HEK293 (cell line): Measurements from ENCODE around the gene ARFGAP1.

Source experiments
- CTCF ChIA-PET: fragments of 350-600 bp; formaldehyde crosslinking; extraction: SDS; loops from one replicate; lab custom pipeline; 2021; ENCODE audit warnings: antibody characterized with exemption; lab: Yijun Ruan, JAX
- POLR2A ChIA-PET: fragments of 300-600 bp; formaldehyde crosslinking; extraction: SDS; loops from one replicate; lab custom pipeline; 2020; ENCODE audit warnings: antibody characterized with exemption, inconsistent platforms; lab: Yijun Ruan, JAX
- H3K27ac ChIP-seq: fragments of 200-500 bp; sonication (Bioruptor generic); 2 replicates; pipeline ENCODE4 v1.5.1; 2014; ENCODE audit warnings: low read depth, low read length, control low read depth, inconsistent platforms; ENCODE audit errors: extremely low read depth
- H3K36me3 ChIP-seq, 2 experiments: fragments of 200-500 bp in 1 of 2; sonication (Bioruptor generic) in 1 of 2; 1 replicate in 1 of 2; 2 replicates in 1 of 2; pipeline ENCODE4 v1.5.1; 2014 to 2017; ENCODE audit warnings: inconsistent platforms in 2 of 2, low read length in 2 of 2; ENCODE audit not compliant: control insufficient read depth in 2 of 2, insufficient read depth in 1 of 2
- H3K4me1 ChIP-seq: fragments of 200-500 bp; sonication (Bioruptor generic); 2 replicates; pipeline ENCODE4 v1.5.1; 2014; ENCODE audit warnings: mild to moderate bottlenecking, low read length, inconsistent platforms; ENCODE audit not compliant: control insufficient read depth, insufficient read depth
- H3K4me3 ChIP-seq: 2 replicates; pipeline ENCODE4 v1.5.1; 2011; ENCODE audit warnings: low read depth, mild to moderate bottlenecking, control low read depth, low read length, moderate library complexity
- H3K9me3 ChIP-seq: fragments of 200-500 bp; sonication (Bioruptor generic); 2 replicates; pipeline ENCODE4 v1.5.1; 2014; ENCODE audit warnings: low read depth, low read length, inconsistent platforms; ENCODE audit not compliant: control insufficient read depth, insufficient read depth
- EGR2 ChIP-seq: fragments of 450-650 bp; formaldehyde crosslinking; IDR thresholded peaks from 2 replicates; pipeline ENCODE4 v1.5.1; 2016; ENCODE audit warnings: low read depth, missing biosample characterization, missing genetic modification characterization
- KLF9 ChIP-seq: fragments of 450-650 bp; formaldehyde crosslinking; IDR thresholded peaks from 2 replicates; pipeline ENCODE4 v1.5.1; 2016; ENCODE audit warnings: missing biosample characterization, missing genetic modification characterization, low read depth
- OVOL3 ChIP-seq: fragments of 450-650 bp; formaldehyde crosslinking; IDR thresholded peaks from 2 replicates; pipeline ENCODE4 v1.5.1; 2016; ENCODE audit warnings: missing biosample characterization, missing genetic modification characterization
- ZNF174 ChIP-seq: fragments of 450-650 bp; formaldehyde crosslinking; IDR thresholded peaks from 2 replicates; pipeline ENCODE4 v1.5.0; 2017; ENCODE audit warnings: missing biosample characterization, mild to moderate bottlenecking, missing genetic modification characterization
- ZNF184 ChIP-seq: fragments of 450-650 bp; IDR thresholded peaks from 2 replicates; pipeline ENCODE4 v1.5.1; 2018; ENCODE audit warnings: missing biosample characterization, mild to moderate bottlenecking, missing genetic modification characterization
- ZNF266 ChIP-seq: fragments of 450-650 bp; formaldehyde crosslinking; IDR thresholded peaks from 2 replicates; pipeline ENCODE4 v1.5.1; 2016; ENCODE audit warnings: missing biosample characterization, missing genetic modification characterization, low read depth
- ZNF302 ChIP-seq: fragments of 450-650 bp; formaldehyde crosslinking; IDR thresholded peaks from 2 replicates; pipeline ENCODE4 v1.5.1; 2016; ENCODE audit warnings: missing biosample characterization, missing genetic modification characterization, low read depth
- ZNF311 ChIP-seq: fragments of 450-650 bp; formaldehyde crosslinking; IDR thresholded peaks from 2 replicates; pipeline ENCODE4 v1.5.1; 2017; ENCODE audit warnings: missing biosample characterization, missing genetic modification characterization, borderline replicate concordance
- ZNF529 ChIP-seq: fragments of 450-650 bp; formaldehyde crosslinking; IDR thresholded peaks from 2 replicates; pipeline ENCODE4 v1.5.1; 2017; ENCODE audit warnings: missing genetic modification characterization, missing biosample characterization; ENCODE audit not compliant: insufficient replicate concordance
- ZNF677 ChIP-seq: fragments of 450-650 bp; IDR thresholded peaks from 2 replicates; pipeline ENCODE4 v1.5.0; 2018; ENCODE audit warnings: missing biosample characterization, mild to moderate bottlenecking, missing genetic modification characterization, moderate library complexity
- TF ChIP-seq, protein P1 (sequence below): fragments of 450-650 bp; formaldehyde crosslinking; IDR thresholded peaks from 2 replicates; pipeline ENCODE4 v1.5.0; 2017; ENCODE audit warnings: missing biosample characterization, missing genetic modification characterization, borderline replicate concordance
- TF ChIP-seq, protein P2 (sequence below): fragments of 450-650 bp; formaldehyde crosslinking; IDR thresholded peaks from 2 replicates; pipeline ENCODE4 v1.5.1; 2016; ENCODE audit warnings: missing biosample characterization, missing genetic modification characterization
- TF ChIP-seq, protein P3 (sequence below): fragments of 450-650 bp; formaldehyde crosslinking; IDR thresholded peaks from 2 replicates; pipeline ENCODE4 v1.5.1; 2016; ENCODE audit warnings: missing biosample characterization, missing genetic modification characterization
- TF ChIP-seq, protein P4 (sequence below): fragments of 450-650 bp; formaldehyde crosslinking; IDR thresholded peaks from 2 replicates; pipeline ENCODE4 v1.5.1; 2016; ENCODE audit warnings: missing biosample characterization, missing genetic modification characterization

The ARFGAP1 gene

DNA sequence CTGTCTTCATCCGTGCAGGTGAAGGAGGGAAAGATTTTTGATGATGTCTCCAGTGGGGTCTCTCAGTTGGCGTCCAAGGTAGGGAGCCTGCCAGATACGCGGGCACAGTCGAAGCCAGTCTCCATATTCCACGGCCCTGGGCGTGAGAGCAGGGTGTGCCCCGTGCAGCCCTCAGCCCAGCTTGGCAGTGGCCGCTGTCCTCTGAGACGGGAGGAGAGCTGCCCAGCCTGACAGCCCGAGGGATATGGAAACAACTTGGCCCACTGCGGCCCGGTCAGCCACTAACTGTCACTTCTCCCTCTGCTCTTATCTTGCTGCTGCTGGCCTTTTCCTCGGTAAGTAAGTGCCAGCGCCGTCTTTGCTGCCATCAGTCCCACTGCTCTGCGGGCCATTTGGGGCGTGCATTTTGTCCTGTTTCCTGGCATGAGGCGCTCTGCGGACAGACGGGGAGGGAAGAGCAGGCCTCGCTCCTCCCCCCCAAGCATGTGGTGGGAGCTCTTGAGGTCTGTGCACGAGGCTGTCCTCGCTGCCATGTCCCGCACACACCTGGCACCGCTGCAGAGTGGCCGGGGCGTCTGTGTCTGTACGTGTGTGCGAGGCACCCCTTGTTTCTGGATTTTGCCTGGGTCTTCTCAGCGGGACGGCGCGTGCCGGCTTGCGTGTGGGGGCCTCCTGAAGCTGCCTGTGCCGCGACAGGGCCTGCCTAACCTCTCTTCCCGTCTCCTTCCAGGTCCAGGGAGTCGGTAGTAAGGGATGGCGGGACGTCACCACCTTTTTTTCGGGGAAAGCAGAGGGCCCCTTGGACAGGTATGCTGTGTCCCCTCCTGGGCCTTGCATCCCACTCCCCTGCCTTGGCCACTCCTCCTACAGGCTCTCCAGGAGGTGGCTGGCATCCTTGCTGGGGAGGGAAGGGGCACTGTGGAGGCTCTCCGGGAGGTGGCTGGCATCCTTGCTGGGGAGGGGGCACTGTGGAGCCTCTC lies 13.3 kb downstream of the ARFGAP1 start (continued):
- TF ChIP-seq ZNF529, result no peak
- TF ChIP-seq ZNF311 (tag by site-specific recombination), result no peak

DNA sequence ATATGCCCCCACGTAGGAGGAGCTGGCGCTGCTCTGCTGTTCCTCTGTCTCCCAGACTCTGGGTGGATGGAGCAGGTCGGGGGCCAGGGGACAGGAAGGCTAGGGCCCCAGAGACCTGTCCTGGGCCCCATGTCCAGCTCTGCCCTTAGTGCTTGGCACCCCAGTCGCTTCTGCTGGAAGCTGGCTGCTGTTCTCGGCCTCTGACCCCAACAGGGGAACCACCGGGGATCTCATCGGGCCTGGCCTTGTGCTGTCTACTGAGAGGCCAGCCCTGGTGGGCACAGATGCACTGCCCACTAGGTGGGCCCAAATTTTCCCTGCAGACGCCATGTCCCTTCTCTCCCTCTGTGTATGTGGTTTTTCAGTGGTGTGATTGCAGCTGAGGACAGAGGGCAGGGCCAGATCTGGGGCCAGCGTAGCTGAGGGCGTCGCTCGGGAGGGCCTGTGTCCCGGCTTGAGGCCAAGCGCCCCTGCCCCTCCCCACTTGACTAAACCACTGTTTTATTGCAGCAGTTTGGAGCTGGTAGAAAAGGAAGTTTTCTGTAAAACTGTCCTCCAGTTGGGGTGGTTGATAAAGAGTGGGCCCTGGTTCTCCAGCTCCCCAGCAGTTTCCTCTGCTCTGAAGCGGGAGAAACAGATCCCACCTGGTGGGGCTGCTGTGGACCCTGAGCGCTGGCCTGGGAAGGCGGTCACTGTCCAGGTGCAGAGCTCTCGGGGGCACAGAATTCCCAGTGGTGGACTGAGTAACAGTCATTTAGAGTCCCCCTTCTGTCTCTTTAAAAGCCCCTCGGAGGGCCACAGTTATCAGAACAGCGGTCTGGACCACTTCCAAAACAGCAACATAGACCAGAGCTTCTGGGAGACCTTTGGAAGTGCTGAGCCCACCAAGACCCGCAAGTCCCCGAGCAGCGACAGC lies 14.4 kb downstream of the ARFGAP1 start:
- Histone ChIP-seq H3K36me3 (peaks cover 0 to 72% of the 10 kb centered on the region in 2 experiments; a peak in 1 of 3 replicates), H3K27ac (no peak overlapping the region), H3K9me3 (no peaks in the 10 kb centered on the region), H3K4me3 (no peak overlapping the region), H3K4me1 (no peaks in the 10 kb centered on the region)
- no peak for TF ChIP-seq ZNF302
- ChIA-PET POLR2A (interaction anchor here (0.6 to 1.6 kb wide), 3 partner anchors 11 to 41 kb away, joined by 3 to 5 read pairs (median 3); partner anchors contain the start of gene ARFGAP1), CTCF (interaction anchor here (1.1 to 1.3 kb wide), 2 partner anchors 63 to 64 kb away, joined by 3 to 4 read pairs; no protein-coding TSS in a partner anchor)

DNA sequence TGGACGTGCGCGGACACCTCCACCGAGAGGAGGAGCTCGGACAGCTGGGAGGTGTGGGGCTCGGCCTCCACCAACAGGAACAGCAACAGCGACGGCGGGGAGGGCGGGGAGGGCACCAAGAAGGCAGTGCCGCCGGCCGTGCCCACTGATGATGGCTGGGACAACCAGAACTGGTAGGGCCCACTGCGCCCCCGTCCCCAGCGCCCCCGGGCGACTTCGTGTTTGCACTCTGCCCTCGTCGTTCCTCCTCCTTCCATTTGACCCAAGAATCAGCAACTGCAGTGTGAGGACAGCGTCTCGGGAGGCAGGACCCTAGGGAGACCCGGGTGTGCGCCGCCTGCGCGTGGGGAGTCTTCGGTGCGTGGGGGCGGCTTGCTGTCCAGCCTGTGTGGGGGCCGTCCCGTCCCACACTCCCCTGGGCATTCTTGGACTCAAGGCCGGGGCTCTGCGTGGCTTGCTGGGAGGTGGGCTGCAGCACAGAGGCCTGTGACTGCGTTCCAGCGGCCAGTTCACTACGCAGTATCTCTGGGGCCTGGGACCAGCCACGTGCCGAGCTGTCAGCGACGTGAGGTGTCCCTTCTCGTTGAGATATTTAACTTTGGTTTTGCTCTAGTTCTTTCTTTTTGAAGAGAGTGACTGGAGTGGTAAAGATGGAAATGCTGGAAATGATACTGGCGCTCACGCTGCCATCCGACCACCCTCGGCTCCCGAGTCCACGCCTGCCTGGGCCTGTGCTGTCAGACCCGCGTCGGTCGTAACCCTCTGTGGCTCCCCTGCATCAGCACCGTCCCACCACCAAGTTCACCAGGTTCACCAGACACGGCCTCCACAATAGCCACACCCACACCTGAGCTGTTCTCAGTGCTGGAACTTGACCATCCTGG lies 15.3 kb downstream of the ARFGAP1 start:
- Histone ChIP-seq H3K36me3 (peaks cover 0 to 63% of the 10 kb centered on the region in 2 experiments; a peak in 1 of 3 replicates), H3K4me1 (no peaks in the 10 kb centered on the region), H3K27ac (no peak overlapping the region), H3K9me3 (no peaks in the 10 kb centered on the region), H3K4me3 (no peak overlapping the region)
- POLR2A ChIA-PET, result interaction anchor here (0.6 kb wide), 1 partner anchor 42 kb away, joined by 3 read pairs; no protein-coding TSS in a partner anchor
- CTCF ChIA-PET, result interaction anchor here (1.3 to 7.4 kb wide), 2 partner anchors 63 to 64 kb away, joined by 4 to 85 read pairs; no protein-coding TSS in a partner anchor
- TF ChIP-seq, protein P1, sequence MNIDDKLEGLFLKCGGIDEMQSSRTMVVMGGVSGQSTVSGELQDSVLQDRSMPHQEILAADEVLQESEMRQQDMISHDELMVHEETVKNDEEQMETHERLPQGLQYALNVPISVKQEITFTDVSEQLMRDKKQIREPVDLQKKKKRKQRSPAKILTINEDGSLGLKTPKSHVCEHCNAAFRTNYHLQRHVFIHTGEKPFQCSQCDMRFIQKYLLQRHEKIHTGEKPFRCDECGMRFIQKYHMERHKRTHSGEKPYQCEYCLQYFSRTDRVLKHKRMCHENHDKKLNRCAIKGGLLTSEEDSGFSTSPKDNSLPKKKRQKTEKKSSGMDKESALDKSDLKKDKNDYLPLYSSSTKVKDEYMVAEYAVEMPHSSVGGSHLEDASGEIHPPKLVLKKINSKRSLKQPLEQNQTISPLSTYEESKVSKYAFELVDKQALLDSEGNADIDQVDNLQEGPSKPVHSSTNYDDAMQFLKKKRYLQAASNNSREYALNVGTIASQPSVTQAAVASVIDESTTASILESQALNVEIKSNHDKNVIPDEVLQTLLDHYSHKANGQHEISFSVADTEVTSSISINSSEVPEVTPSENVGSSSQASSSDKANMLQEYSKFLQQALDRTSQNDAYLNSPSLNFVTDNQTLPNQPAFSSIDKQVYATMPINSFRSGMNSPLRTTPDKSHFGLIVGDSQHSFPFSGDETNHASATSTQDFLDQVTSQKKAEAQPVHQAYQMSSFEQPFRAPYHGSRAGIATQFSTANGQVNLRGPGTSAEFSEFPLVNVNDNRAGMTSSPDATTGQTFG, result no peak
- 0 out of 2 replicates have a peak, but pooled peaks have one; percentile 7 for TF ChIP-seq EGR2 (tag by site-specific recombination)

DNA sequence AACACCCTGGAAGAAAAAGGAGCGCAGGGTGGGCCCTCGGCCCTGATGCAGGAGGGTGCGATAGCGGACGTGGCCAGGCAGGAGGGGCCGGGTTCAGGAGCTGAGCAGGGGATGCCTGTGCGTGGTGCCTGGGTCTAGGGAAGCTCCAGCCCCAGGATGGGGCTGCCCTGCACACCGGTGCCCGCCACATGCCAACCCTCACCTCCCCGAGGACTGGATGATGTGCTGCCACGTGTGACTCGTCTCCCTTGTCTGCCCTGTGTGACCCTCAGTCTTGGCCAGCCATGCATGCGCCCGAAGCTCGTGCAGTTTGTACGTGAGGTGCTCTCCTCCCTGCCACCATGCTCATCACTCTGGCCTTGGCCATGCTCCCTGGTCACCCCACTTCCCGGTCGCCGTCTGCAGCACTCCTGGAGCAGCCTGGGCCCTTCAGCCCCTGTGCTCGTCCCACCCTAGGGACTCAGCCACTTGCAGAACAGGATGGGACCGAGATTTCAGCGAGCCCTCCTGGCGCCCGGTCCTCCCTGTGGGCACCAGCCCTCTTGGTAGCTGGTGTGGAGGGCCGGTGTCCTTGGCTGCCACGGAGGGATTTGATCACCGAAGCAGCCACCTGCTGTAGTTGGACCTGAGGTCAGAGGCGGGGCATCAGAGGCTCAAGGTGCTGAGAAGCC lies 16.1 kb downstream of the ARFGAP1 start:
- ChIA-PET CTCF (interaction anchor here (7.4 kb wide), 1 partner anchor 64 kb away, joined by 85 read pairs; no protein-coding TSS in a partner anchor), POLR2A (no interaction called here)
- no peak overlapping the region for H3K4me3 ChIP-seq
- peaks cover 0 to 55% of the 10 kb centered on the region in 2 experiments; a peak in 1 of 3 replicates for H3K36me3 ChIP-seq
- no peak overlapping the region for H3K27ac ChIP-seq
- H3K4me1 ChIP-seq, result no peaks in the 10 kb centered on the region
- H3K9me3 ChIP-seq, result no peaks in the 10 kb centered on the region
- TF ChIP-seq, protein P2, sequence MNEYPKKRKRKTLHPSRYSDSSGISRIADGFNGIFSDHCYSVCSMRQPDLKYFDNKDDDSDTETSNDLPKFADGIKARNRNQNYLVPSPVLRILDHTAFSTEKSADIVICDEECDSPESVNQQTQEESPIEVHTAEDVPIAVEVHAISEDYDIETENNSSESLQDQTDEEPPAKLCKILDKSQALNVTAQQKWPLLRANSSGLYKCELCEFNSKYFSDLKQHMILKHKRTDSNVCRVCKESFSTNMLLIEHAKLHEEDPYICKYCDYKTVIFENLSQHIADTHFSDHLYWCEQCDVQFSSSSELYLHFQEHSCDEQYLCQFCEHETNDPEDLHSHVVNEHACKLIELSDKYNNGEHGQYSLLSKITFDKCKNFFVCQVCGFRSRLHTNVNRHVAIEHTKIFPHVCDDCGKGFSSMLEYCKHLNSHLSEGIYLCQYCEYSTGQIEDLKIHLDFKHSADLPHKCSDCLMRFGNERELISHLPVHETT (tag by site-specific recombination), result no peak
- no peak for TF ChIP-seq ZNF184 (tag by site-specific recombination)
- TF ChIP-seq KLF9, result no peak
- TF ChIP-seq, protein P3, sequence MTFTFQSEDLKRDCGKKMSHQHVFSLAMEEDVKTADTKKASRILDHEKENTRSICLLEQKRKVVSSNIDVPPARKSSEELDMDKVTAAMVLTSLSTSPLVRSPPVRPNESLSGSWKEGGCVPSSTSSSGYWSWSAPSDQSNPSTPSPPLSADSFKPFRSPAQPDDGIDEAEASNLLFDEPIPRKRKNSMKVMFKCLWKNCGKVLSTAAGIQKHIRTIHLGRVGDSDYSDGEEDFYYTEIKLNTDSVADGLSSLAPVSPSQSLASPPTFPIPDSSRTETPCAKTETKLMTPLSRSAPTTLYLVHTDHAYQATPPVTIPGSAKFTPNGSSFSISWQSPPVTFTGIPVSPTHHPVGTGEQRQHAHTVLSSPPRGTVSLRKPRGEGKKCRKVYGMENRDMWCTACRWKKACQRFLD (tag by site-specific recombination), result no peak
- TF ChIP-seq ZNF174 (tag by site-specific recombination), result no peak
- TF ChIP-seq, protein P4, sequence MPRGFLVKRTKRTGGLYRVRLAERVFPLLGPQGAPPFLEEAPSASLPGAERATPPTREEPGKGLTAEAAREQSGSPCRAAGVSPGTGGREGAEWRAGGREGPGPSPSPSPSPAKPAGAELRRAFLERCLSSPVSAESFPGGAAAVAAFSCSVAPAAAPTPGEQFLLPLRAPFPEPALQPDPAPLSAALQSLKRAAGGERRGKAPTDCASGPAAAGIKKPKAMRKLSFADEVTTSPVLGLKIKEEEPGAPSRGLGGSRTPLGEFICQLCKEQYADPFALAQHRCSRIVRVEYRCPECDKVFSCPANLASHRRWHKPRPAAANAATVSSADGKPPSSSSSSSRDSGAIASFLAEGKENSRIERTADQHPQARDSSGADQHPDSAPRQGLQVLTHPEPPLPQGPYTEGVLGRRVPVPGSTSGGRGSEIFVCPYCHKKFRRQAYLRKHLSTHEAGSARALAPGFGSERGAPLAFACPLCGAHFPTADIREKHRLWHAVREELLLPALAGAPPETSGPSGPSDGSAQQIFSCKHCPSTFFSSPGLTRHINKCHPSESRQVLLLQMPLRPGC (tag by site-specific recombination), result no peak
- TF ChIP-seq ZNF677 (tag by site-specific recombination), result no peak
- no peak for TF ChIP-seq ZNF266 (tag by site-specific recombination)
- TF ChIP-seq OVOL3 (tag by site-specific recombination), result no peak
